Activated CD8-positive, alpha-beta memory T cell treated with anti-CD3 and anti-CD28 coated beads, Interleukin-2, amount 50 U/mL, for 48 hours (primary cell): ENCODE results near the gene EFCAB8.
"Not testable (repeated sequence)": the region's sequence is repeated elsewhere in the genome, so short reads cannot be mapped to it uniquely, and the experiment has no call there.

ENCODE experiments used
- DNase-seq: peaks from one replicate; pipeline ENCODE4 v3.0.0-alpha.2; 2020

The EFCAB8 gene

GRCh38 chr20:32842688-32843524 lies 15.8 kb upstream of the EFCAB8 start:
- DNase-seq, result no peak

GRCh38 chr20:32845786-32846185 lies 12.9 kb upstream of the EFCAB8 start:
- no peak for DNase-seq

- DNase-seq, result no peak
These were observed 11.9 kb upstream of the EFCAB8 start for GRCh38 chr20:32846852-32847251.

GRCh38 chr20:32847964-32848363 lies 10.8 kb upstream of the EFCAB8 start:
- DNase-seq, result no peak

- no peak for DNase-seq
These were observed 9.9 kb upstream of the EFCAB8 start for GRCh38 chr20:32848846-32849245.

- DNase-seq, result no peak
These were observed 9.1 kb upstream of the EFCAB8 start for GRCh38 chr20:32849577-32849976.

GRCh38 chr20:32855387-32855786 lies 3.3 kb upstream of the EFCAB8 start:
- no peak for DNase-seq

GRCh38 chr20:32858189-32858588 lies 534 bp upstream of the EFCAB8 start:
- DNase-seq, result no peak

GRCh38 chr20:32861446-32861845 lies 2.7 kb downstream of the EFCAB8 start:
- DNase-seq, result no peak

GRCh38 chr20:32869562-32869961 lies 10.8 kb downstream of the EFCAB8 start:
- no peak for DNase-seq

GRCh38 chr20:32870526-32870925 lies 11.8 kb downstream of the EFCAB8 start:
- not testable (repeated sequence) for DNase-seq

GRCh38 chr20:32870985-32871384 lies 12.3 kb downstream of the EFCAB8 start:
- no peak for DNase-seq

GRCh38 chr20:32871627-32872160 lies 13.0 kb downstream of the EFCAB8 start:
- DNase-seq, result no peak

- DNase-seq, result no peak
These were observed 13.5 kb downstream of the EFCAB8 start for GRCh38 chr20:32872266-32872665.

- no peak for DNase-seq
These were observed 16.9 kb downstream of the EFCAB8 start for GRCh38 chr20:32875673-32876072.

GRCh38 chr20:32877507-32877906 lies 18.8 kb downstream of the EFCAB8 start:
- no peak for DNase-seq

- no peak for DNase-seq
These were observed 20.1 kb downstream of the EFCAB8 start for GRCh38 chr20:32878820-32879219.

GRCh38 chr20:32879538-32879937 lies 20.8 kb downstream of the EFCAB8 start:
- DNase-seq, result no peak

GRCh38 chr20:32880635-32881034 lies 21.9 kb downstream of the EFCAB8 start:
- DNase-seq, result no peak

- DNase-seq, result no peak
These were observed 24.4 kb downstream of the EFCAB8 start for GRCh38 chr20:32883081-32883480.

GRCh38 chr20:32885185-32885584 lies 26.5 kb downstream of the EFCAB8 start:
- no peak for DNase-seq

GRCh38 chr20:32885952-32886351 lies 27.2 kb downstream of the EFCAB8 start:
- no peak for DNase-seq

GRCh38 chr20:32886652-32887051 lies 27.9 kb downstream of the EFCAB8 start:
- no peak for DNase-seq

GRCh38 chr20:32887492-32887891 lies 28.8 kb downstream of the EFCAB8 start:
- no peak for DNase-seq

- DNase-seq, result no peak
These were observed 29.9 kb downstream of the EFCAB8 start for GRCh38 chr20:32888636-32889035.
